K562 (cell line): ENCODE data around the gene RHNO1. TPM values are rescaled to one million over a fixed set of nuclear protein-coding genes. Genes with fewer than 3 reads are reported as not detected.
A peak's percentile ranks its signal among the peaks of the same experiment; 100 is the strongest.

Experiments
- ARID1B ChIP-seq: fragments of 450-650 bp; IDR thresholded peaks from 2 replicates; pipeline ENCODE4 v1.6.1; 2016; ENCODE audit warnings: antibody characterized with exemption, mild to moderate bottlenecking, inconsistent platforms
- EGR1 ChIP-seq: fragments of 450-650 bp; conservative IDR thresholded peaks from 2 replicates; pipeline ENCODE4 v1.6.1; 2017; ENCODE audit warnings: mild to moderate bottlenecking
- EP400 ChIP-seq: fragments of 450-650 bp; IDR thresholded peaks from 2 replicates; pipeline ENCODE4 v1.6.1; 2017; ENCODE audit warnings: antibody characterized with exemption, mild to moderate bottlenecking, moderate library complexity
- ETS2 ChIP-seq: IDR thresholded peaks from 2 replicates; pipeline ENCODE4 v1.6.1; 2016; ENCODE audit warnings: borderline replicate concordance, missing genetic modification characterization, mild to moderate bottlenecking, moderate library complexity, missing compliant biosample characterization; ENCODE audit not compliant: poor library complexity, severe bottlenecking
- HDAC1 ChIP-seq, 2 experiments: fragments of 450-650 bp; IDR thresholded peaks; 2 replicates each; pipeline ENCODE4 v1.6.1; 2016 to 2017; ENCODE audit warnings: inconsistent platforms in 1 of 2, mild to moderate bottlenecking in 1 of 2, moderate library complexity in 1 of 2
- KAT7 ChIP-seq: sonication (generic); formaldehyde crosslinking; IDR thresholded peaks from 2 replicates; pipeline ENCODE4 v1.8.0; 2022; ENCODE audit warnings: missing genetic modification reagents, mild to moderate bottlenecking, borderline replicate concordance
- MXI1 ChIP-seq: IDR thresholded peaks from 2 replicates; pipeline ENCODE4 v1.6.1; 2011; ENCODE audit warnings: low read depth, mild to moderate bottlenecking, improper control_type of control experiment, low read length
- NEUROD1 ChIP-seq: fragments of 150-350 bp; IDR thresholded peaks from 2 replicates; pipeline ENCODE4 v1.6.1; 2014; ENCODE audit warnings: borderline replicate concordance, low read length, low read depth; ENCODE audit not compliant: partially characterized antibody
- NFRKB ChIP-seq: fragments of 450-650 bp; IDR thresholded peaks from 2 replicates; pipeline ENCODE4 v1.6.1; 2016; ENCODE audit warnings: low read depth
- PHF8 ChIP-seq: fragments of 200-600 bp; sonication (generic); IDR thresholded peaks from 2 replicates; pipeline ENCODE4 v1.6.1; 2012; ENCODE audit warnings: mixed run types, mild to moderate bottlenecking, inconsistent platforms, low read length, moderate library complexity, borderline replicate concordance
- POLR2B ChIP-seq: fragments of 450-650 bp; IDR thresholded peaks from 2 replicates; pipeline ENCODE4 v1.6.1; 2018; ENCODE audit warnings: low read depth; ENCODE audit not compliant: partially characterized antibody
- RAD51 ChIP-seq: fragments of 450-650 bp; IDR thresholded peaks from 2 replicates; pipeline ENCODE4 v1.7.1; 2016; ENCODE audit warnings: low read depth, mild to moderate bottlenecking, borderline replicate concordance
- RB1 ChIP-seq: fragments of 450-650 bp; IDR thresholded peaks from 2 replicates; pipeline ENCODE4 v1.6.1; 2017; ENCODE audit warnings: low read depth, mild to moderate bottlenecking
- ZFP36 ChIP-seq: fragments of 150-350 bp; IDR thresholded peaks from 2 replicates; pipeline ENCODE4 v1.6.1; 2018; ENCODE audit warnings: low read length, low read depth; ENCODE audit not compliant: partially characterized antibody
- ZNF140 ChIP-seq: fragments of 250-450 bp; sonication (Bioruptor Pico); IDR thresholded peaks from 2 replicates; pipeline ENCODE4 v1.8.0; 2021; ENCODE audit warnings: moderate library complexity, mild to moderate bottlenecking, inconsistent platforms
- ZNF583 ChIP-seq: fragments of 250-450 bp; sonication (Bioruptor Pico); IDR thresholded peaks from 2 replicates; pipeline ENCODE4 v1.4.0; 2020
- polyA plus RNA-seq, 8 experiments: library from polyadenylated mRNA; depleted of rRNA in 4 of 8; stranded (reverse) in 5 of 8; unstranded in 3 of 8; fragments of >200 nt; fragmentation: Nextera tagmentation in 2 of 8; fragmentation: Illumina TruSeq in 1 of 8; extraction: Ambion mirVana in 2 of 8; extraction: Trizol in 1 of 8; gene quantifications; 2 replicates each; pipeline versions ENCODE4 v1.2.1 to v1.2.3, GENCODE V29; 2011 to 2014; ENCODE audit warnings: inconsistent platforms in 1 of 8, missing spikeins in 1 of 8
- total RNA-seq, 7 experiments: library from RNA; depleted of rRNA in 6 of 7; stranded (reverse); fragments of >200 nt in 6 of 7; fragmentation: Illumina TruSeq in 2 of 7; extraction: Trizol in 2 of 7; gene quantifications; 2 replicates each; pipeline versions ENCODE4 v1.2.1 to v1.2.3, GENCODE V29; 2011 to 2021; ENCODE audit warnings: low replicate concordance in 1 of 7
- TF ChIP-seq, protein P1 (sequence below), 2 experiments: fragments of 450-650 bp; conservative IDR thresholded peaks; 2 replicates each; pipeline ENCODE4 v1.6.1; 2017; ENCODE audit warnings: mild to moderate bottlenecking in 2 of 2, moderate library complexity in 2 of 2
- TF ChIP-seq, protein P2 (sequence below): fragments of 250-450 bp; sonication (Bioruptor Pico); IDR thresholded peaks from 2 replicates; pipeline ENCODE4 v1.6.1; 2021; ENCODE audit warnings: mild to moderate bottlenecking
- TF ChIP-seq, protein P3 (sequence below): sonication (generic); formaldehyde crosslinking; IDR thresholded peaks from 2 replicates; pipeline ENCODE4 v1.8.0; 2023; ENCODE audit warnings: missing genetic modification reagents, mild to moderate bottlenecking, borderline replicate concordance

RHNO1 gene
- total and polyA plus RNA-seq, 9 of the 15 experiments (the other 6 are each of a cell fraction or from before 2014, with no cell fraction given) = 20.8 to 62.7 (median 28.8) TPM

DNA sequence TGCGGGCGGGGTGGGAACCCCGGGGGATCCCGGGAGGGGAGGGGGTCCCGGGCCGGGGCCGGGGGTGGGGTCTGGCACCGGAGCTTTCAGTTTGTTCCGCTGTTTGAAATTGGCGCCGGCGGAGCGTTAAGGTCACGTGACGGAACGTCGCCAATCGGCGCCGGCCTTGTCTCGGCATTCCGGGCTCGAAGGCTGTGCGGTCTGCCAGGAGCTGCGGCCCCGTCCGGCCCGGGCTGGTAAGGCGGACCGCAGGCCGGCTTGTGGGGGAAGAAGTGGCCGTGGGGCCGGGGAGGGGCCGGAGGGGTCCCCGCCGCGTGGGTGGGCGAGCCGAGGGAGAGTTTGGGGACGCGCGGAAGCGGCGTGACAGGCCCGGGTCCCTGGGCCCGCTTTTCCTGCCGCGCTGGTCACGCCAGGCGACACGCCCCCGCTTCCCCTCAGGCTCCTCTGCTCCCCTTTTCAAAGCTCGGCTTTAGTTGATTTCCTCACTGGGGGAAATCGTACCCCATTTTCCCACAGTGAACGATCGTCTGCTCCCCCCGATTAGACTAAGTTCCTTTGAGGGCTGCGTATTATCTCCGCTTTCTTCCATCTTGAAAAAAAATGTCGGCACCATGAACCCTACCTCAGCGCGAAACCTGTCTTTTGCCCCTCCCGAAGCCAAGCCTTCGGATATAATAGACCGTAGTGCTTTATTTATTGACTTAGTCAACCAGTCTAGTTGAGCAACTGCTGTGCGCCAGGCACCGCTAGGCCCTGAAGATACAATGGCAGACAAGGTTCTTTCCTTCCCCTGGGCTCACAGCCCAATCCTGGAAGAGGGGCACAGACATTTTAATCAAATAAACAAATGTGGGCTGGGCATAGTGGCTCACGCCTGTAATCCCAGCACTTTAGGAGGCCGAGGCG is at the start of gene RHNO1, which contains the start of gene FOXM1 (continued):
- TF ChIP-seq RAD51 (peak; percentile 96), ZFP36 (no peak), EGR1 (peak; percentile 91), NEUROD1 (no peak), EP400 (peak; percentile 76; the same call in 1 of the 2 replicates), KAT7 (0 out of 2 replicates have a peak, but pooled peaks have one; percentile 13), RB1 (peak; percentile 46), POLR2B (peak; percentile 39), ARID1B (no peak), HDAC1 (IDR thresholded peaks at IDR 0.05) (peak in 1 of 2 experiments; percentile 89; a peak in 2 of 4 replicates), ZNF140 (no peak), PHF8 (peak; percentile 59), ZNF583 (no peak), MXI1 (peak; percentile 27; the same call in 1 of the 2 replicates), ETS2 (tag) (no peak), NFRKB (peak; percentile 63; the same call in 1 of the 2 replicates)
- TF ChIP-seq, protein P1, sequence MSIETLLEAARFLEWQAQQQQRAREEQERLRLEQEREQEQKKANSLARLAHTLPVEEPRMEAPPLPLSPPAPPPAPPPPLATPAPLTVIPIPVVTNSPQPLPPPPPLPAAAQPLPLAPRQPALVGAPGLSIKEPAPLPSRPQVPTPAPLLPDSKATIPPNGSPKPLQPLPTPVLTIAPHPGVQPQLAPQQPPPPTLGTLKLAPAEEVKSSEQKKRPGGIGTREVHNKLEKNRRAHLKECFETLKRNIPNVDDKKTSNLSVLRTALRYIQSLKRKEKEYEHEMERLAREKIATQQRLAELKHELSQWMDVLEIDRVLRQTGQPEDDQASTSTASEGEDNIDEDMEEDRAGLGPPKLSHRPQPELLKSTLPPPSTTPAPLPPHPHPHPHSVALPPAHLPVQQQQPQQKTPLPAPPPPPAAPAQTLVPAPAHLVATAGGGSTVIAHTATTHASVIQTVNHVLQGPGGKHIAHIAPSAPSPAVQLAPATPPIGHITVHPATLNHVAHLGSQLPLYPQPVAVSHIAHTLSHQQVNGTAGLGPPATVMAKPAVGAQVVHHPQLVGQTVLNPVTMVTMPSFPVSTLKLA (conservative IDR thresholded peaks at IDR 0.05) = peak; percentile 73 to 82
- TF ChIP-seq, protein P2, sequence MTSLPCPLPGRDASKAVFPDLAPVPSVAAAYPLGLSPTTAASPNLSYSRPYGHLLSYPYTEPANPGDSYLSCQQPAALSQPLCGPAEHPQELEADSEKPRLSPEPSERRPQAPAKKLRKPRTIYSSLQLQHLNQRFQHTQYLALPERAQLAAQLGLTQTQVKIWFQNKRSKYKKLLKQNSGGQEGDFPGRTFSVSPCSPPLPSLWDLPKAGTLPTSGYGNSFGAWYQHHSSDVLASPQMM (CRISPR knock-in tag) = no peak
- TF ChIP-seq, protein P3, sequence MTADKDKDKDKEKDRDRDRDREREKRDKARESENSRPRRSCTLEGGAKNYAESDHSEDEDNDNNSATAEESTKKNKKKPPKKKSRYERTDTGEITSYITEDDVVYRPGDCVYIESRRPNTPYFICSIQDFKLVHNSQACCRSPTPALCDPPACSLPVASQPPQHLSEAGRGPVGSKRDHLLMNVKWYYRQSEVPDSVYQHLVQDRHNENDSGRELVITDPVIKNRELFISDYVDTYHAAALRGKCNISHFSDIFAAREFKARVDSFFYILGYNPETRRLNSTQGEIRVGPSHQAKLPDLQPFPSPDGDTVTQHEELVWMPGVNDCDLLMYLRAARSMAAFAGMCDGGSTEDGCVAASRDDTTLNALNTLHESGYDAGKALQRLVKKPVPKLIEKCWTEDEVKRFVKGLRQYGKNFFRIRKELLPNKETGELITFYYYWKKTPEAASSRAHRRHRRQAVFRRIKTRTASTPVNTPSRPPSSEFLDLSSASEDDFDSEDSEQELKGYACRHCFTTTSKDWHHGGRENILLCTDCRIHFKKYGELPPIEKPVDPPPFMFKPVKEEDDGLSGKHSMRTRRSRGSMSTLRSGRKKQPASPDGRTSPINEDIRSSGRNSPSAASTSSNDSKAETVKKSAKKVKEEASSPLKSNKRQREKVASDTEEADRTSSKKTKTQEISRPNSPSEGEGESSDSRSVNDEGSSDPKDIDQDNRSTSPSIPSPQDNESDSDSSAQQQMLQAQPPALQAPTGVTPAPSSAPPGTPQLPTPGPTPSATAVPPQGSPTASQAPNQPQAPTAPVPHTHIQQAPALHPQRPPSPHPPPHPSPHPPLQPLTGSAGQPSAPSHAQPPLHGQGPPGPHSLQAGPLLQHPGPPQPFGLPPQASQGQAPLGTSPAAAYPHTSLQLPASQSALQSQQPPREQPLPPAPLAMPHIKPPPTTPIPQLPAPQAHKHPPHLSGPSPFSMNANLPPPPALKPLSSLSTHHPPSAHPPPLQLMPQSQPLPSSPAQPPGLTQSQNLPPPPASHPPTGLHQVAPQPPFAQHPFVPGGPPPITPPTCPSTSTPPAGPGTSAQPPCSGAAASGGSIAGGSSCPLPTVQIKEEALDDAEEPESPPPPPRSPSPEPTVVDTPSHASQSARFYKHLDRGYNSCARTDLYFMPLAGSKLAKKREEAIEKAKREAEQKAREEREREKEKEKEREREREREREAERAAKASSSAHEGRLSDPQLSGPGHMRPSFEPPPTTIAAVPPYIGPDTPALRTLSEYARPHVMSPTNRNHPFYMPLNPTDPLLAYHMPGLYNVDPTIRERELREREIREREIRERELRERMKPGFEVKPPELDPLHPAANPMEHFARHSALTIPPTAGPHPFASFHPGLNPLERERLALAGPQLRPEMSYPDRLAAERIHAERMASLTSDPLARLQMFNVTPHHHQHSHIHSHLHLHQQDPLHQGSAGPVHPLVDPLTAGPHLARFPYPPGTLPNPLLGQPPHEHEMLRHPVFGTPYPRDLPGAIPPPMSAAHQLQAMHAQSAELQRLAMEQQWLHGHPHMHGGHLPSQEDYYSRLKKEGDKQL (CRISPR knock-in tag) = no peak
